ENCODE measurements around the gene RXFP4.
A peak's percentile ranks its signal among the peaks of the same experiment; 100 is the strongest.

RXFP4 gene

GRCh38 chr1:155976062-155976912, 34.8 kb downstream of the RXFP4 start:
- no peak overlapping the region for H3K27ac ChIP-seq
- TF ChIP-seq, protein P1, sequence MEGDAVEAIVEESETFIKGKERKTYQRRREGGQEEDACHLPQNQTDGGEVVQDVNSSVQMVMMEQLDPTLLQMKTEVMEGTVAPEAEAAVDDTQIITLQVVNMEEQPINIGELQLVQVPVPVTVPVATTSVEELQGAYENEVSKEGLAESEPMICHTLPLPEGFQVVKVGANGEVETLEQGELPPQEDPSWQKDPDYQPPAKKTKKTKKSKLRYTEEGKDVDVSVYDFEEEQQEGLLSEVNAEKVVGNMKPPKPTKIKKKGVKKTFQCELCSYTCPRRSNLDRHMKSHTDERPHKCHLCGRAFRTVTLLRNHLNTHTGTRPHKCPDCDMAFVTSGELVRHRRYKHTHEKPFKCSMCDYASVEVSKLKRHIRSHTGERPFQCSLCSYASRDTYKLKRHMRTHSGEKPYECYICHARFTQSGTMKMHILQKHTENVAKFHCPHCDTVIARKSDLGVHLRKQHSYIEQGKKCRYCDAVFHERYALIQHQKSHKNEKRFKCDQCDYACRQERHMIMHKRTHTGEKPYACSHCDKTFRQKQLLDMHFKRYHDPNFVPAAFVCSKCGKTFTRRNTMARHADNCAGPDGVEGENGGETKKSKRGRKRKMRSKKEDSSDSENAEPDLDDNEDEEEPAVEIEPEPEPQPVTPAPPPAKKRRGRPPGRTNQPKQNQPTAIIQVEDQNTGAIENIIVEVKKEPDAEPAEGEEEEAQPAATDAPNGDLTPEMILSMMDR (conservative IDR thresholded peaks at IDR 0.05): no peak
- TF ChIP-seq ZFX (IDR thresholded peaks at IDR 0.05): no peak

DNA sequence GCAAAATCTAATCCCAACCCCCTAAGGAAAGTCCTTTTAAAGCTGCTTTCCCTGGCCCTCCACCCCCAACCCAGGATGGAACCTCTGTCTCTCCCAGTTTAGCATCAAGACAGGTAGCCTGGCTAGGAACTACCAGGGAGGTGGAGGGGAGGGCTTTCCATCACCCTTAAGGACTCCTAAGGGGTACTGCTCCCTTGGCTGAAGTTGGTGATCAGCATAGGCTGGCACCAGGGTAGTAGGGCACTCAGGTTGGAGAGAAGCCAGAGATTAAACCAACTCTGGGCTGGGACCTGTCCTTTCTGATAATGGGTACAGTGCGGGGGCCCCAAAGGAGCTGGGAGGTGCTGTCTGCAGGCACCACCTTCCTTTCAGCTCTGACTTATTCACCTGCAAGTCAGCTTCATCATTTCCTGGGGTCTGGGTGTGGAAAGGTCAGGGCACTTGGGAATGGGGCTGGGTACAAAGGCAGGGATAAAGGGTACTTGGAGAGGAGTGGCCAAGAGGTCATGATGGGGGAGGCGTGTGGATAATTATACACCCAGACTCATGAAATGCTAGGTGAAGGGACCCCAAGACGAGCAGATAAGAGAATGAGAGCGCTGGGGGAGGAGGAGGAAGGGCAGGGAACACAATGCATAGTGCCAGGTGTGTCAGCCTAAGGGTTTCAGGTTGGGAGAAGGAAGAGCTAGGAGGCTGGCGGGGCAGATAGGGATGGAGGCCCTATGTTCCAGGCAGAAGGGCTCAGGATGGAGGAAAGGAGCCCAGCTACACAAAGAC, 35.7 kb downstream of the RXFP4 start:
- H3K27ac ChIP-seq: peak overlapping the region; percentile 81; the same call in 1 of the 2 replicates
- TF ChIP-seq, protein P1 (conservative IDR thresholded peaks at IDR 0.05): no peak
- no peak for TF ChIP-seq ZFX (IDR thresholded peaks at IDR 0.05)

DNA sequence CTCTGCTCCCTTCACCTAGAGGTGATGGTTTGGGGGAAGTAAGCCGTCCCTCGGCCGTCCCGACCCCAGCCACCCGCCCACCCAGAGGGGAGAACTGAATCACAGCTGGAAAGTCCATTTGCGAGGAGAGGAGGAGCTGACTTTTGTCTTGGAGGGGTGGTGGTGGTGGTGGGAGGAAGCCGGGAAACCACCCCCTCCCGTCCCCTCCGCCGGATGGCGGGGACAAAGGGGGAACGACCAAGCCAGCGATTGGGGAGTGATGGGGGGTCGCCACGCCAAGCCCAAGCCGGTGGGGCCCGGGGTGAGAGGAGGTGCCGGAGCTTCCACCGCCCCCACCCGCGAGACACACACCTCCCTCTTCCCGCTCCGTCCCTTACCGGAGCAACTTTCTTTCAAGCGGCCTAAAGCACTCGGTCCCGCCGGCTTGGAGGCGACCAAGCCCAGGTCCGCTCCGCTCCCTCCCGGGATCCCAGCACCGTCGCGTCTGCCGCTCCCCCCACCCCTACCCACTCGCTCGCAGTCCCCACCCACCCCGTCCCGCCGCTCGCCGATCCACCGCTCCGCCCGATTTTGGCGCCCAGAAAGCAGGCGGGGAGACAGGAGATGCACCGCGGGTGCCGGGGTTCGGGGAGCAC, 36.4 kb downstream of the RXFP4 start:
- no peak for TF ChIP-seq ZFX (IDR thresholded peaks at IDR 0.05)
- TF ChIP-seq, protein P1 (conservative IDR thresholded peaks at IDR 0.05): no peak
- peak overlapping the region; percentile 81 for H3K27ac ChIP-seq

DNA sequence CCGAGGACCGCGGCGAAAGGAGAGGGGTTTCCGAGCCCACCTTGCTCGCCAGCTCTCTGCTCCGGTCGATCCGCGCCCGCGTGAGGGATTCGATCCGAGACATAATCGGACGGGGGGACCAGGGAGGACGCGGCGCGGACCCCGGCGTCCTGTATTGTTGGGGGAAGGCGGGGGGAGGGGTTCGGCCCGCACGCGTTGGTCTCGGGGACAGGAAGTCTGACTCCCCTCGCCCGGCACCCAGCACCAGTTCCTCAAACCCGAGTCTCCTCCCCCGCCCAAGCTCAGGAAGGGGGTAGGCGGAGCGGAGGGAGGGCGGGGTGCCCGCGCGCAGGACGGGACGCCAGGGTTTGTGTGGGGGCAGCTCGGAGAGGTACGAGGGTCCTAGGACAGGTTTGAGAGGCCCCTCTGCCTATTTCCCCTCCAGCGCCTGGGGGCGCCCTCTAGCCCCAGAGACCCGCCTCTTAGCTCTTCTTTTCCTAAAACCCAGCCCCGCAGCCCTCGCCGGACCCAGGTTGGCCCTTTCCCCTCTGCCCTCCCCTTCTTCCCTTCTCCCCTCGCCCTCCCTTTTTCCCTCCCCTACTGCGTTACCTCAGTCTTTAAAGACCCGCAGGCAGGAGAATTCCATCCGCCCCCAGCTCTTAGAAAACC, 37.0 kb downstream of the RXFP4 start, which contains the start of gene ARHGEF2:
Gene ARHGEF2 (minus strand): TSS at position 223 of the 648 bp plus-strand sequence. CDS start 120 bp downstream, at position 103.
- TF ChIP-seq ZFX (IDR thresholded peaks at IDR 0.05): no peak
- TF ChIP-seq, protein P1 (conservative IDR thresholded peaks at IDR 0.05): no peak

DNA sequence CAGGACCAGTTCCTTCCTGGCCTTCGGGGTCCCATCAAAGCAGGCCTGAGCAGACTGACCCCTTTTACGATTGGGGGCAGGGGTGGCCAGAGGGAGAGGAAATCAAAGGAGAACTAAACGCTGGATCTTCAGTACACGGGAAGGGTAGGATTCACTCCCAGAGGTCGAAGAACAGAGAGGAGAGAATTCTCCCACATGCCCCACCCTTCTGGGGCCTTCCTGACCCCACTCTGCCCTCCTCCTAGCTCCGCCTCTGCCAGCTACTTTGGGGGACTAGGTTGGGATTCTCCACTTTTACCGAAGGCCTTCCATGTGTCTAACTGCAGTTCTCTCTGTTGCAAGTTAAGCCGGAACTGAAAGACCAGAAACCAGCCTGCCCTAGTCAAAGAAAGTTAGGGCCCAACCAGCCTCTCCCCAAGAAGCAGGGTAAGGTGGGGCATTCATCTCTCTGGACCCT, 37.6 kb downstream of the RXFP4 start:
- TF ChIP-seq ZFX (IDR thresholded peaks at IDR 0.05): no peak
- TF ChIP-seq, protein P1 (conservative IDR thresholded peaks at IDR 0.05): no peak
- peak overlapping the region; percentile 81 for H3K27ac ChIP-seq

More for the DNA sequence above, 37.0 kb downstream of the RXFP4 start, which contains the start of gene ARHGEF2:
- peak within 1 kb of the TSS; percentile 81 for H3K27ac ChIP-seq

GRCh38 chr1:155979597-155980343, 38.3 kb downstream of the RXFP4 start:
- peak overlapping the region; percentile 4; the same call in 1 of the 2 replicates for H3K27ac ChIP-seq
- no peak for TF ChIP-seq ZFX (IDR thresholded peaks at IDR 0.05)
- TF ChIP-seq, protein P1 (conservative IDR thresholded peaks at IDR 0.05): no peak
